NCI-H2196 (cell line): ENCODE data around the gene NME9.
"Not testable (repeated sequence)": the region's sequence is repeated elsewhere in the genome, so short reads cannot be mapped to it uniquely, and the experiment has no call there.

Experiments
- DNase-seq: peaks from one replicate; lab custom pipeline; 2025; ENCODE audit not compliant: unreplicated experiment; lab: John Stamatoyannopoulos, UW

NME9 gene, protein sequence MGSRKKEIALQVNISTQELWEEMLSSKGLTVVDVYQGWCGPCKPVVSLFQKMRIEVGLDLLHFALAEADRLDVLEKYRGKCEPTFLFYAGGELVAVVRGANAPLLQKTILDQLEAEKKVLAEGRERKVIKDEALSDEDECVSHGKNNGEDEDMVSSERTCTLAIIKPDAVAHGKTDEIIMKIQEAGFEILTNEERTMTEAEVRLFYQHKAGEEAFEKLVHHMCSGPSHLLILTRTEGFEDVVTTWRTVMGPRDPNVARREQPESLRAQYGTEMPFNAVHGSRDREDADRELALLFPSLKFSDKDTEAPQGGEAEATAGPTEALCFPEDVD

DNA sequence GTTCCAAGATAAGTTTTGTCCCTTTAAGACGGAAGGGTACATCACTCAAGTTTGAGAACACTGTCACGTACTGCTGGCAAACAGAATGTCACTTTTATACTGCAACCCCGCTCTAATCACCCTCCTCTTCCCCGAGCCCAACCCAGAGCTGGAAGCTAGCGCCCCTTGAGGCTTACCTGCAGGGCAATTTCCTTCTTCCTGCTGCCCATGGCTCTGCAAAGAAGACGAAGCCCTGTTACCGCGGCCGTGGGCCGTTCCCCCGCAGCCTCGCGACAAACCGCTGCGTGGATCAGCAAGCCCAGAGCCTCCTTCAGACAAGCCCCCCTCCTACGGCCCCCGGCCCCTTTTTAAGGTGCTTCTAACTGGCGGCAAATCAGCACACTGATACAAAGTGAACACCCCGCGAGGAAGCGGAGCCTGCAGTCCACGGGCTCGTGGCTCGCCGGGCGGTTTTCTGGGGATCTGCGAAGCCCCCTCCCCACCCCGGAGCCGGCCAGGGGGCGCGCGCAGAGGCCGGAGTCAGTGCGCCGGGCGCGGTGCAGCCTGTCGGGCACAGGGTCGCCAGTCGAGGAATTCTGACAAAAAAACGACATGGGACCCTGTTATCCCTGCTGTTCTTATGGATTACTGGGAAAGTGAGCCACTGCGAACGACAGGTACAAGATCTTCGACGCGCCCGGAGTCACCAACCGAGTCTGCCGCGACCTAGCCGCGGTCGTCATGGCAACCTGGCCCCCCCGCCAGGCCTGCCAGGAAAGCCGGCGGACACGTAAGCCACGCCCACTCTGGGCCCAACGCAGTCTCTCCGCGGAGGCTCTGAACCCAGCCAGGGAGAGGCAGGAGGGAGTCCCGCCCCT lies at the start of gene NME9:
NME9 (minus strand) TSS at position 725 of the 857 bp plus-strand sequence; CDS start at position 209, 516 bp downstream.
- peak; percentile 99 for DNase-seq

- DNase-seq = no peak
Measured at GRCh38 chr3:138378990-138379389, 49.3 kb upstream of the NME9 start.

GRCh38 chr3:138378331-138378730 lies 48.7 kb upstream of the NME9 start:
- DNase-seq = no peak

DNA sequence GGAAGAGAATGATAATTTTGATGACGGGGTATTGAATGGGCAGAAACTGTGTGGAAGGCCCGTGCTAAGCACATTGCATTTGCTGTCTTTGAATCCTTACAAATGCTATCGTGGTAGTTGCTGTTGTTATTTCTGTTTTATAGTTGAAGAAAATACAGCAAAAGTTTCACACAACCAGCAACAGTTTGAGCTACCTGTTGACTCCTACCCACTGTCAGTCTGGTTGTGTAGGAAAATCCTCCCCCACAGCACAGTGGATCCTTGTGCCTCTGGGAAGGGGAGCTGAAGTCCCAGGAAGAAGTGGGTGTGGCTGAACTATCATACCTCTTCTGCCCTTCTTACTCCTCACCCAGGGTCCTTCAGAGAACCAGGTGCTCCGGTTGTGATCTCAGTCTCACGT lies 48.2 kb upstream of the NME9 start:
- DNase-seq = no peak

GRCh38 chr3:138377212-138377611 lies 47.6 kb upstream of the NME9 start:
- DNase-seq = not testable (repeated sequence)

GRCh38 chr3:138376663-138377062 lies 47.0 kb upstream of the NME9 start:
- DNase-seq = no peak

DNA sequence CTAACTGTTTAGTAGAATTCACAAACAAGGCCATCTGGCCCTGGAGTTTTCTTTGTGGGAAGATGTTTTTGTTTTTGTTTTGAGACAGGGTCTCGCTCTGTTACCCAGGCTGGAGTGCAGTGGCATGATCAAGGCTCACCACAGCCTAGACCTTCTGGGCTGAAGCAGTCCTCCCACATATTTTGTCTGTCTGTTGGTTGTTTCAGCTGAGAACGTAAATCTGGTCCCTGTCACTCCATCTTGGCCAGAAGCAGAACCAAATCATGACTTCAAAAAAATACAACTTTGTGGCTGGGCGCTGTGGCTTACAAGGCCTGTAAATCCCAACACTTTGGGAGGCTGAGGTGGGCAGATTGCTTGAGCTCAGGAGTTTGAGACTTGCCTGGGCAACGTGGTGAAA lies 45.8 kb upstream of the NME9 start:
- DNase-seq = no peak

DNA sequence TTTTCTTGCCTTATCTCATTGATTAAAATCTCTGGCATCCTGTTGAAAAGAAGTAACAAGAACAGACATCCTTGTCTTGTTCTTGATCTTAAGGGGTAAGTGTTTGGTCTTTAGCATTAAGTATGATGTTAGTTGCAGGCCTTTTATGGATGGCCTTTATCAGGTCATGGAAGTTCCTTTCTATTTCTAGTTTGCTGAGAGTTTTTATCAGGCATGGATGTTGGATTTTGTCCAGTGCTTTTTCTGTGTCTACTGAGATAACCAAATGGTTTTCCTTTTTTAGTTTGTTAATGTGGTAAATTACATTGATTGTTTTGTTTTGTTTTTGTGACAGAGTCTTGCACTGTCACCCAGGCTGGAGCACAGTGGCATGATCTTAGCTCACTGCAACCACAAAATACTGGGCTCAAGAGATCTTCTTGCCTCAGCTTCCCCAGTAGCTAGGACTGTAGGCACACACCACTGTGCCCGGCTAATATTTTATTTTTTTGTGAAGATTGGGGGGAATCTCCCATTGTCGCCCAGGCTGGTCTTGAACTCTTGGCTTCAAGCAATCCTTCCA lies 45.0 kb upstream of the NME9 start:
- DNase-seq = no peak

DNA sequence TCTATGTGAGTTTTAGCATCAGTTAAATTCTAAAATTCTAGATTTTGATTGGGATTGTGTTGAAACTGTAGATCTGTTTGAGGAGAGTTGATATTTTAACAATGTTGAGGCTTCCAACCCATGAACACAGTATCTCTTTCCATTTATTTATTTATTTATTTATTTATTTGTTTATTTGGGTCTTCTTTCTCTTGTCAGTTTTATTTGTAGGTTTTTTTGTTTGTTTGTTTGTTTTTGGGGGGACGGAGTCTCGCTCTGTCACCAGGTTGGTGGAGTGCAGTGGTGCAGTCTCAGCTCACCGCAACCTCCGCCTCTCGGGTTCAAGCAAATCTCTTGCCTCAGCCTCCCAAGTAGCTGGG lies 44.1 kb upstream of the NME9 start:
- no peak for DNase-seq

GRCh38 chr3:138373087-138373735 lies 43.6 kb upstream of the NME9 start:
- no peak for DNase-seq

GRCh38 chr3:138371070-138371965 lies 41.7 kb upstream of the NME9 start:
- no peak for DNase-seq

DNA sequence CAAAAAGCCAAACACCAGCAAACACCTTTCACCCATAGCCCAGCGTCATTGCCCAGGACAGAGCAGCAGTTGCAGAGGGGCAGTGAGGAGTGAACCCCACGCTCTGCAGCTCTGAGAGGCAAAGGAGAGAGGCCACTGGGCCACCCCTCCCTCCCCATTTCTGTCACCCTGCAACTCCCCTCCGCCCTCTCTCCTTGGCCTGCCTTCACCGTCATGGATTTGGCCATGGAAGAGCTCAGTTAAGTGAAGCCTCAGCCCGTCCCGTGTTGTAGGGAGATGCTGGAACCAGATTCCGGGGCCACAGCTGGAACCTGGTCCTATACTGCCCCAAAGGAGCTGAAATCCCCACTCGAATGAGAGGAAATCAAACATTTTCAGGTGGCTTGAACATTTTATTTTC lies 40.7 kb upstream of the NME9 start:
- no peak for DNase-seq

DNA sequence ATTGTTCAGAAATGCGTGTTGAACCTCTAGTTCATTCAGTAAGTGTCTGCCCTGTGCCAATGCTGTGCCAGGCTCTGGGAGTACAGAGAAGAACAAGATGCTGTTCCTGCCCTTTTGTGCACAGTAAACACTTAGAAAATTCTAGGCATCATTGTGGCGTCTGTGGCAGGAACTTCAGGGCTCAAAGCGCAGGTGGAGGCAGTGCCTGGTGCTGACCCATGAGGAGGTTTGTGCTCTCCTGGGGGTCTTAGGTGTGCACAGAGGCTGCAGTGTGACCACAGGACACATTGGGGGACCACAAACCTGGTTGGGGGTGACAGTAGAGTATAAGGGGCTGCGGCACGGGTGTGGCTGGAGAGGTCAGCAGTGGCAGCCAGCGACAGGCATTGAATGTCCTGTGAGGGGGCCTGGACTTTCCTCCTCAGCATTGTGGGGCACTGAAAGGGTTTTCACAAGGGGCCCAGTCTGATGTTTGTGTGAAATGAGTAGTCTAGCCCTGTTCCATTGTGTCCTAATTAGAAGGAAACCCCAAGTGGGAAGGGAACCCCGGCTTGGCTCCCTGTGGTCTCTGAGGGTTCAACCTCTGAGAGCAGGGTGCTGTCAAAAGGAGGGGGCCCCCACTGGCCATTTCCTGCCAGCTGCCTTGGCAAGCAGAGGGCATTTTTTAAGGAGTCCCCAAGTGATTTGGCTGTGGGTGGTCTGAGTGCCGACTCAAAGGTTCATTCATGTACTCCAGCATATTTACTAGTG lies 39.7 kb upstream of the NME9 start:
- no peak for DNase-seq

- DNase-seq = no peak
Measured at GRCh38 chr3:138367911-138368310, 38.3 kb upstream of the NME9 start.

- no peak for DNase-seq
Measured at GRCh38 chr3:138367326-138367850, 37.7 kb upstream of the NME9 start.

DNA sequence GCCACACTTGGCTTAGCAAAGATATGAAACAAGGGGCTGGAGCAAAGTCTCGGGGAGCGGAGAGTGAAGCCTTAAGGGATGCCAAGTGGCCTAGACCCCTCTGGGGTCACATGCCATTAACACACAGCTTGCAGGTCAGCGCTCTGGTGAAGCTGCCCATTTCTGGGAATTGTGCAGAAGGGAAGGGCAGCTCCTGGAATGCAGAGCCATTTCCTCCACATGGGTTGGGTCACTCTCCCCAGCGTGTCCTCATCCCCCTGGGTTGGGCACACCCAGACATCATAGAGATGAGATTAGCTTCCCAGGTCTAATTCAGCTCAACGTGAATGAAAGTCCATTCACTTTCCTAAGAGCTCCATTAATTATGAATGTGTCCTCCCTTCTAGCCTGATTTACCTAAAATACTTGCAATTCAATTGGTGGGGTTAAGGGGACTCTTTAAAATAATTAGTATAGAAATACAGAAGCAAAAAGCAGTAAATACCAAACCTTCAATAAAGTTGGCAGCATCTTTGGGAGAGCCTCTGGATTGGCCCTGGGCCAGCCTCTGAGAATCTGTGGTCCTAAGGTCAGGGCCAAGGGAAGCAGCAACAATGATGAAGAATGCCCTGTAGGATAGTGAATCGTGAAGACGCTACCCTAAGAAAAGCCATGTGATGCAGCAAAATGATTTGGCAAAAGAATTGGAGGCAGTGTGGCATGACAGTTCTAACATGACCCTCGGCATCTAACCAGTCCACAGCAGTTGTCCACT lies 36.5 kb upstream of the NME9 start:
- no peak for DNase-seq

DNA sequence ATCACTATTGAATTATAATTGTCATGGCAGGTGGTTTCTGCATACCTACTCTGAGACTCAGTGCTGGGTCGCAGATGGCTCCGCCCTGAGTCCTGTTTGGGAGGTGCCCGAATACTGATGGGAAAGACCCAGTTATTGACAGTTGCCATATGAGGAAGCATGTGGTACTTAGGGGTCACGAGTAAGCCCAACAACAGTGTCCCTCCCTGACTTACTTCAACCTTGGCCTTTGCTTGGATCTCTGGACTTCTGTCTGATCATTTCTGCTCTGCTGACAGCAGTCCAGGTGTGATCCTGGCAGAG lies 35.6 kb upstream of the NME9 start:
- no peak for DNase-seq

- no peak for DNase-seq
Measured at GRCh38 chr3:138364356-138365252, 35.0 kb upstream of the NME9 start.
